Astrocyte (in vitro differentiated cells and primary cell): Measurements from ENCODE around the gene RAB6D. TPM values are rescaled to one million over a fixed set of nuclear protein-coding genes. Genes with fewer than 3 reads are reported as not detected.
"Not testable (repeated sequence)": the region's sequence is repeated elsewhere in the genome, so short reads cannot be mapped to it uniquely, and the experiment has no call there.

Source experiments
- DNase-seq: peaks from one replicate; pipeline ENCODE4 v3.0.0-alpha.2; 2010; ENCODE audit warnings: low read depth
- FAIRE-seq: peaks from 2 replicates; lab custom pipeline; 2011; peaks lifted over from hg19 to GRCh38; lab: Jason Lieb, UNC
- H2AFZ ChIP-seq: 2 replicates; pipeline ENCODE4 v1.6.0; 2012; ENCODE audit warnings: low read depth, low read length, inconsistent platforms
- H3K27ac ChIP-seq: 2 replicates; pipeline ENCODE4 v1.5.1; 2011; ENCODE audit warnings: low read depth, low read length, inconsistent platforms
- H3K27me3 ChIP-seq: 2 replicates; pipeline ENCODE4 v1.6.0; 2011; ENCODE audit warnings: low read length, inconsistent platforms; ENCODE audit not compliant: insufficient read depth
- H3K36me3 ChIP-seq: 2 replicates; pipeline ENCODE4 v1.5.1; 2011; ENCODE audit warnings: low read length, inconsistent platforms; ENCODE audit not compliant: insufficient read depth
- H3K4me1 ChIP-seq: 2 replicates; pipeline ENCODE4 v1.5.1; 2011; ENCODE audit warnings: low read length, inconsistent platforms; ENCODE audit not compliant: insufficient read depth
- H3K4me2 ChIP-seq: 2 replicates; pipeline ENCODE4 v1.6.0; 2012; ENCODE audit warnings: low read length, inconsistent platforms
- H3K4me3 ChIP-seq: 2 replicates; pipeline ENCODE4 v1.5.1; 2011; ENCODE audit warnings: low read depth, mild to moderate bottlenecking, low read length, inconsistent platforms; ENCODE audit not compliant: insufficient read depth
- H3K79me2 ChIP-seq: 2 replicates; pipeline ENCODE4 v1.6.0; 2012; ENCODE audit warnings: mild to moderate bottlenecking, low read length, inconsistent platforms; ENCODE audit not compliant: insufficient read depth
- H3K9ac ChIP-seq: 2 replicates; pipeline ENCODE4 v1.6.0; 2012; ENCODE audit warnings: mild to moderate bottlenecking, low read length, inconsistent platforms
- H3K9me3 ChIP-seq: 2 replicates; pipeline ENCODE4 v1.5.1; 2012; ENCODE audit warnings: low read depth, mild to moderate bottlenecking, low read length, inconsistent platforms; ENCODE audit not compliant: insufficient read depth
- H4K20me1 ChIP-seq: 2 replicates; pipeline ENCODE4 v1.6.0; 2012; ENCODE audit warnings: low read length, inconsistent platforms; ENCODE audit not compliant: insufficient read depth
- H3K27ac Mint-ChIP-seq: one replicate; pipeline ENCODE4 v1.8.0; 2021; ENCODE audit warnings: mild to moderate bottlenecking, mixed read lengths; ENCODE audit not compliant: unreplicated experiment
- H3K27me3 Mint-ChIP-seq: one replicate; pipeline ENCODE4 v1.8.0; 2021; ENCODE audit warnings: low read depth, mixed read lengths; ENCODE audit not compliant: unreplicated experiment
- H3K36me3 Mint-ChIP-seq: one replicate; pipeline ENCODE4 v1.8.0; 2021; ENCODE audit warnings: low read depth, mixed read lengths; ENCODE audit not compliant: unreplicated experiment
- H3K4me1 Mint-ChIP-seq: one replicate; pipeline ENCODE4 v1.8.0; 2021; ENCODE audit warnings: low read depth, mixed read lengths; ENCODE audit not compliant: unreplicated experiment
- H3K4me3 Mint-ChIP-seq: one replicate; pipeline ENCODE4 v1.8.0; 2021; ENCODE audit warnings: mild to moderate bottlenecking, moderate library complexity, mixed read lengths; ENCODE audit not compliant: unreplicated experiment
- H3K9me3 Mint-ChIP-seq: one replicate; pipeline ENCODE4 v1.8.0; 2021; ENCODE audit warnings: mild to moderate bottlenecking, mixed read lengths; ENCODE audit not compliant: unreplicated experiment
- EZH2 ChIP-seq: IDR thresholded peaks from 2 replicates; pipeline ENCODE4 v1.6.1; 2012; ENCODE audit warnings: mild to moderate bottlenecking, low read length, inconsistent platforms; ENCODE audit not compliant: insufficient read depth
- total RNA-seq: library from RNA; stranded (reverse); gene quantifications from 2 replicates; pipeline ENCODE4 v1.2.1, GENCODE V29; 2021
- TF ChIP-seq, protein P1 (sequence below): IDR thresholded peaks from 2 replicates; pipeline ENCODE4 v1.5.1; 2011; ENCODE audit warnings: low read depth, mild to moderate bottlenecking, inconsistent platforms, low read length, moderate library complexity; ENCODE audit not compliant: insufficient read depth

RAB6D gene
- total RNA-seq, 1 donor from 2014 or later: 0.43 TPM

DNA sequence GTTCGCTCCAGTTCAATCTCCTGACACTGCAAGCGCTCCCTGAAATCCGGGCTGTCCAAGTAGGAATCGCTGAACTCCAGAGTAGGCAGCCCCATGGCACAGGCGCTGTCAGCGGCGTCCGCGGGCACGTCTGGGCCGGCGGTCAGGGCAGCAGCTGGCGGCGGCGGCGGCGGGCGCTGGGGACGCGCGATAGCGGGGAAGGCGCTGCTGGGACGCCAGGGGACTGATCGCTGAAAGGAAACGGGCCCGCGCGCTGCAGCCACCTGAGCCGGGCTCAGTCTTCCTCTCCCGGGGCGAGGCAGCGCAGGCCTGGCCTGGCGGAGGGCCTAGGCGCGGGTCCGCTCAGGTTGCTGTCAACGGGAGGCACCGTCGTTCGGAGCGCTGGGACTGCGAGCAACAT is 33.0 kb downstream of the RAB6D start:
- H3K4me1 ChIP-seq, H2AFZ ChIP-seq, H3K27ac ChIP-seq, DNase-seq, H3K4me2 ChIP-seq, H3K36me3 ChIP-seq, H3K36me3 Mint-ChIP-seq, H3K9ac ChIP-seq, H4K20me1 ChIP-seq, H3K9me3 Mint-ChIP-seq, H3K9me3 ChIP-seq, H3K4me3 Mint-ChIP-seq, H3K27me3 ChIP-seq, FAIRE-seq, H3K27ac Mint-ChIP-seq, H3K4me1 Mint-ChIP-seq, H3K4me3 ChIP-seq, H3K79me2 ChIP-seq: not testable (repeated sequence)
- peaks cover 32% of the 10 kb centered on the region for H3K27me3 Mint-ChIP-seq

DNA sequence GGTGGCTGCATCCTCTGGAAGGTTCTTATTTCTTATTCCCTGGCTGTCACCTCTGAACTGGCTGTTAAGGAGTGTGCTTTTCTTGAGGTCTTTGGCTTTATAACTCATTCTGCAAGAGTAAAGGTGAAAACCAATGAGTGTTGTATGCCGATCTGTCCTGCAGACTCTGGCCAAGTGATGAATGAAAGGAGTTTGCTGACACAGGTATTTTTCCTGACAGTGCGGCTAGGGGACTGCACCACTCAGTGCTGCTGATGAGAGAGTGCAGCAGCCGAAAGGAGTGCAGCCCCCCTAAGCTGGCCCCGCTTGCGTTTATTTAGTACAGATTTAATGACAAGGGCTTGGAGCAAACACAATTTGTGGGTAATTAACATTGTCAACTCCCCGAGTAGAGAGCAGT is 41.8 kb downstream of the RAB6D start:
- H3K9ac ChIP-seq: no peak overlapping the region
- no peaks in the 10 kb centered on the region for H3K27me3 ChIP-seq
- H3K9me3 Mint-ChIP-seq: no peaks in the 10 kb centered on the region
- H3K4me2 ChIP-seq: no peak overlapping the region
- H3K4me1 ChIP-seq: no peaks in the 10 kb centered on the region
- peaks cover 10% of the 10 kb centered on the region for H3K27me3 Mint-ChIP-seq
- DNase-seq: no peak
- H3K27ac Mint-ChIP-seq: no peak overlapping the region
- H3K36me3 Mint-ChIP-seq: no peaks in the 10 kb centered on the region
- H2AFZ ChIP-seq: no peak overlapping the region
- no peaks in the 10 kb centered on the region for H4K20me1 ChIP-seq
- H3K4me1 Mint-ChIP-seq: no peaks in the 10 kb centered on the region
- no peaks in the 10 kb centered on the region for H3K9me3 ChIP-seq
- no peaks in the 10 kb centered on the region for H3K79me2 ChIP-seq
- no peak overlapping the region for H3K4me3 Mint-ChIP-seq
- TF ChIP-seq, protein P1, sequence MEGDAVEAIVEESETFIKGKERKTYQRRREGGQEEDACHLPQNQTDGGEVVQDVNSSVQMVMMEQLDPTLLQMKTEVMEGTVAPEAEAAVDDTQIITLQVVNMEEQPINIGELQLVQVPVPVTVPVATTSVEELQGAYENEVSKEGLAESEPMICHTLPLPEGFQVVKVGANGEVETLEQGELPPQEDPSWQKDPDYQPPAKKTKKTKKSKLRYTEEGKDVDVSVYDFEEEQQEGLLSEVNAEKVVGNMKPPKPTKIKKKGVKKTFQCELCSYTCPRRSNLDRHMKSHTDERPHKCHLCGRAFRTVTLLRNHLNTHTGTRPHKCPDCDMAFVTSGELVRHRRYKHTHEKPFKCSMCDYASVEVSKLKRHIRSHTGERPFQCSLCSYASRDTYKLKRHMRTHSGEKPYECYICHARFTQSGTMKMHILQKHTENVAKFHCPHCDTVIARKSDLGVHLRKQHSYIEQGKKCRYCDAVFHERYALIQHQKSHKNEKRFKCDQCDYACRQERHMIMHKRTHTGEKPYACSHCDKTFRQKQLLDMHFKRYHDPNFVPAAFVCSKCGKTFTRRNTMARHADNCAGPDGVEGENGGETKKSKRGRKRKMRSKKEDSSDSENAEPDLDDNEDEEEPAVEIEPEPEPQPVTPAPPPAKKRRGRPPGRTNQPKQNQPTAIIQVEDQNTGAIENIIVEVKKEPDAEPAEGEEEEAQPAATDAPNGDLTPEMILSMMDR: no peak
- no peak for TF ChIP-seq EZH2
- H3K27ac ChIP-seq: no peak overlapping the region
- FAIRE-seq: no peak
- H3K4me3 ChIP-seq: no peak overlapping the region
- no peaks in the 10 kb centered on the region for H3K36me3 ChIP-seq

DNA sequence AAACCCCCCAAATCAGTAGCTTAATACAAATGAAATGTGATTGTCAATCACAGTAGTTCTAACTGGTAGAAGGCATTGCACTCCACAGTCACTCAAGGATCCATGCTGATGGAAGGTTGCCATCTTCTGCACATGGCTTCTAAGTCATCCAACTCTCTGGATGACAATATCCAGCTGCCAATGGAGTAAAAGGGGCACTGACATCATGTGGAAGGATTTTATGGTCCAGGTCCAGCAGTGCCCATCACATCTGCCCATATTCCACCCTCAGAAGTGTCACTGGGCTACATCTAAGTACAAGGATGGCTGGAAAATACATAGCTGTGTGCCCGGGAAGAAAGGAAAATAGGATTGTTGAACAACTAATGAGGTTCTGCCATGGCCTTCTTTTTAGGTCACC is 42.6 kb downstream of the RAB6D start:
- not testable (repeated sequence) for H3K4me2 ChIP-seq, H2AFZ ChIP-seq, H4K20me1 ChIP-seq, H3K4me3 Mint-ChIP-seq, H3K27ac Mint-ChIP-seq, H3K36me3 Mint-ChIP-seq, H3K36me3 ChIP-seq, H3K4me1 Mint-ChIP-seq, FAIRE-seq, H3K27ac ChIP-seq, H3K9me3 ChIP-seq, H3K79me2 ChIP-seq, H3K4me1 ChIP-seq, H3K9me3 Mint-ChIP-seq, H3K4me3 ChIP-seq, H3K9ac ChIP-seq, H3K27me3 ChIP-seq, DNase-seq
- H3K27me3 Mint-ChIP-seq: peaks cover 12% of the 10 kb centered on the region

DNA sequence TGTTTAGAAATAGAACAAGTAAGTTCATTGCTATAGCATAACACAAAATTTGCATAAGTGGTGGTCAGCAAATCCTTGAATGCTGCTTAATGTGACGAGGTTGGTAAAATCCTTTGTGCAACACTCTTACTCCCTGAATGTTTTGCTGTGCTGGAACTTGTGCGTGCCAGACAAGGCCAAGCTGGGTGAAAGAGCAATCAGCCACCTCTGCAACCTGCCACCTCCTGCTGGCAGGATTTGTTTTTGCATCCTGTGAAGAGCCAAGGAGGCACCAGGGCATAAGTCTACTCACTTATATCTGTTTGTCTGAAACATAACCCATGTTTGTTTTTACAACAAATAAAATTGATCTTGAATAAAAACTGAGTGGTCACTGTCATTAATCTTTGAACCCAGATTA is 53.0 kb downstream of the RAB6D start:
- not testable (repeated sequence) for H3K27me3 Mint-ChIP-seq, H3K79me2 ChIP-seq, H3K27me3 ChIP-seq, H3K36me3 ChIP-seq, H4K20me1 ChIP-seq, H3K9ac ChIP-seq, FAIRE-seq, H3K9me3 Mint-ChIP-seq, H3K4me1 ChIP-seq, H3K9me3 ChIP-seq, H3K27ac Mint-ChIP-seq, H3K4me2 ChIP-seq, H3K4me1 Mint-ChIP-seq, H2AFZ ChIP-seq, H3K4me3 ChIP-seq, DNase-seq, H3K4me3 Mint-ChIP-seq, H3K27ac ChIP-seq, H3K36me3 Mint-ChIP-seq

Other genes with a start within 250 kb of the RAB6D start
- 0.79 and 1.0 TPM in 2 replicates for gene POTEE, start 154.6 kb downstream of the RAB6D start, total RNA-seq
- gene TUBA3D, start 112.0 kb upstream of the RAB6D start, total RNA-seq: not detected in 2 replicates
- 97.1 and 105 TPM in 2 replicates for gene MZT2A, start 128.2 kb upstream of the RAB6D start, total RNA-seq
- 6.5 and 7.2 TPM in 2 replicates for gene CCDC74A, start 163.7 kb upstream of the RAB6D start, total RNA-seq